ENCODE measurements around the gene DUOXA1.
"Not testable (repeated sequence)": the region's sequence is repeated elsewhere in the genome, so short reads cannot be mapped to it uniquely, and the experiment has no call there.

Gene DUOXA1

GRCh38 chr15:45112591-45113379 lies 16.9 kb downstream of the DUOXA1 start:
- DNase-seq (ENCODE audit: low read depth), result no peak

DNA sequence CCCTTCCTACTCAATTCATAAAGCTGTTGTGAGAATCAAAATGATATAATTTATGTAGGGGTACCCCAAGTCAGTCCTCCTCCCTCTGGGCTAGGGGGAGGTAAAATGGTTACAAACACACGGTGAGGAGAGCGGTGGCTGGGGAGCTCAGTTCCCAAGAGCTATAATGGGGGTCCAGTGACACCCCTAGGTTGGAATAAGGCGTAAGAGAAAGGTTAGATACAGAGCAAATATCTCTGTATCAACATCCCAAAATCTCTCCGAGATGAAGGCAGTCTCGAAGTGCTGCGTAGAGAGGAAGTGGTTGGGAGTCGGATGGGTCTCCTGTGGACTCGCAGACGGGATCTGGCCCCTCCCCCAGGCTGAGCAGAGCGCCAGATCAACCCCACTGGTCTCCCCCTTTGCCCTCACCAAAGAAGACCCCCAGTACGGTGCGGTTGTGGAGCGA lies 17.5 kb downstream of the DUOXA1 start:
- DNase-seq (ENCODE audit: low read depth), result no peak

DNA sequence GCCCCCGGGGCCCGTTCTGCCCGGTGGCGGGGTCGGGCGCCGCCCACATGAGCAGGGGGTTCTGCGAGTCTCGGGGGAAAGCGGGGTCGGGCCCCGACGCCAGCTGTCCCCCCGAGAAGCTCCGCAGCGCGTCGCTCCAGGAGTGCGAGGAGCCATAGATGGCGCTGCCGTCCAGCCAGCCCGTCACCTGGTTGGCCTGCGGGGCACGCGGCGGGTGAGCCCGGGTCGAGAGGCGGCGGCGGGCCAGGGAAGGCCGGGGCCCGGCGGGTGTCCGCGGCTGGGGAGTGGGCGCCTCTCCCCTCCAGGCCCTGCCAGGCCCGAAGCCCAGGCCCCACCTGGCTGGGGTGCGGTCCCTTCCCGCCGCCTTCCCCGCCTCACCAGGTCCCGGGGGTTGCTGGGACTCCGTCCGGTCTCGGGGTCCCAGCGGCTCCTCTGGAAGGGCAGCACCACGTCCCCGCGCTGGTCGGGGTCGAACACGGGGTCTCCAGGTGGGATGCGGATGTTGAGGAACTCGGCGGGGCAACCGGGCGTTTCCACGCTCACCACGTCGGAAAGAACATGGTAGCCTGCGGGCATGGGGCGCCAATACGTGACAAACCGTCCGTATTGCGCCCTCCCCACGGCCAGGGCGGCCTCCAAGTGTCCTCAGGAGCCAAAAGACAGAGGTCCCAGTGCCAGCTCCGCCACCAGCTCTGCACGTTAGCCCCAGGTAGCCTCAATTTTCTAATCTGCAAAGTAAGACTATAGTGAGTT lies 18.1 kb downstream of the DUOXA1 start:
- DNase-seq (ENCODE audit: low read depth), result no peak

- DNase-seq (ENCODE audit: low read depth), result no peak
Measured at GRCh38 chr15:45110256-45110820, 19.3 kb downstream of the DUOXA1 start.

GRCh38 chr15:45107941-45108630 lies 21.6 kb downstream of the DUOXA1 start:
- no peak for DNase-seq (ENCODE audit: low read depth)

GRCh38 chr15:45106002-45106790 lies 23.5 kb downstream of the DUOXA1 start:
- DNase-seq (ENCODE audit: low read depth), result no peak

DNA sequence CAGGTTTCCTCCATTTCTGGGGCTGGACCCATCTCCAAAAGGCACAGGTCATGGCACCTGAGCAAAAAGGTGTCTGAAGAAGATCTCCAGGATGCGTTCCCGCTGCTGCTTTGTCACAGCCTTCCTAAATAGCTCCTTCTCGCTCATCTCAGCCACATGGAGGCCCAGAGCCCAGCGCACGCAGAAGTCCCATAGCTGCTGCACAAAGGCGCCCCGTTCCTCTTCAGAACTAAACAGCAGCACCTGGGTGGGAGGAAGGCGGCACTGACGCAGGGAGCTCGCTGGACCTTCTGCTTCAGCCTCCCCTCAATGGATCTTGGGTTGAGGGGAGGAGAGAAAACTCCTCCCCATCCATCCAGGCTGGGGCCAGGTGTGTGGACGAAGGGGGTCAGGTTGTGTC lies 24.1 kb downstream of the DUOXA1 start:
- DNase-seq (ENCODE audit: low read depth), result no peak

DNA sequence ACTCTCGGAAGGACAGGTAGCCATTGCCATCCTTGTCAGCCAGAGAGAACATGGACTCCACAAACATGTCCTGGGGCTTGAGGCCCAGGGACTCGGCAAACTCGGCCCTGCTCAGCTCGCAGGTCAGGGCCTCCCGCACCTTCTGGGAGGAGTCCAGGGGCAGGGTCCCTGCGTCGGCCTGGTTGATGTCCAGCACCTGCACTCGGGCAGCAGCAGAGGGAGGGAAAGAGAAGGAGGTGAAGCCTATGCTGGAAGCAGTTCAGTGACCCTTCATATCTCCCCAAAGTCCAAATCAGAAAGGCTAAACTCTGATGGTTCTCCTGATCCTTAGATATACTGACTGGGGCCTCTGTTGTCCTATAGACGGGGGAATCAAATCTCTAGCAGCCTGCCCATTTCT lies 25.5 kb downstream of the DUOXA1 start:
- not testable (repeated sequence) for DNase-seq (ENCODE audit: low read depth)

DNA sequence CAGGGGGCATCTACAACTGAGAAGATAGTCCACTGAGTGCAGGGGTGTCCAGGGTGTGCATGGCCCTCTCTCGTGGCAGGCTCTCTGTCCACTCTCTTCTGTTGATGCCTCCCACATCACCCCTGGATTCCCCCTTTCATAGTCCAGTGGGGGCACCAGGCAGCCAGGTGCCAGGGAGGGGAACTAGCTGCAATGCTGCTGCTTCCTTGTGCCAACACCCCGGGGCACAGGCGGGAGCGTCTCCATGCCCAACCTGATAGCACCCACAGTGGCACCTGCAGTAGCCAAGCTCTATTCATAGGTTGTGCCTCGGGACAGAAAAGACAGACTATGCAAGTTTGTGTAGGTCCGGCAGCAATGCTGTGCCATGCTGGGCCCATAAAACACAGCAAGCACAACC lies 27.5 kb downstream of the DUOXA1 start:
- no peak for DNase-seq (ENCODE audit: low read depth)

DNA sequence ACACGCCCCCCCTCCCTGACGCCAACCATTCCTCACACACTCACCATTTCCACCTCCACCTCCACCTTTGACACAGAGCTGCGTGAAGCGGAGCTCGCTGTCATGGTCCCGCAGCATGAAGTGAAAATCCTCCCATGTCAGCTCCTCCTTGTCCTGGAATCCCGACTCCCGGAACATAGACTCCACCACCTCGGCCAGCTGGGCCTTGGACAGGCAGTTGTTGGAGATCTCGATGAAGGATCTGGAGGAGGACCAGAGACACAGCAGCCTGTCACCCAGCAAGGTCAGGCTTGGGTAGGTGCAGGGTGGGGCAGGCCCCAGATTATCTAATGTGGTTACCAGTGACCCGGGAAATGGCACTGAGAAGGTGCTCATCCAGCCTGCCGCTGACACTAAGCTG lies 27.9 kb downstream of the DUOXA1 start:
- no peak for DNase-seq (ENCODE audit: low read depth)

- DNase-seq (ENCODE audit: low read depth), result no peak
Measured at GRCh38 chr15:45100884-45101625, 28.6 kb downstream of the DUOXA1 start.

GRCh38 chr15:45099549-45100165 lies 30.0 kb downstream of the DUOXA1 start:
- DNase-seq (ENCODE audit: low read depth), result no peak

DNA sequence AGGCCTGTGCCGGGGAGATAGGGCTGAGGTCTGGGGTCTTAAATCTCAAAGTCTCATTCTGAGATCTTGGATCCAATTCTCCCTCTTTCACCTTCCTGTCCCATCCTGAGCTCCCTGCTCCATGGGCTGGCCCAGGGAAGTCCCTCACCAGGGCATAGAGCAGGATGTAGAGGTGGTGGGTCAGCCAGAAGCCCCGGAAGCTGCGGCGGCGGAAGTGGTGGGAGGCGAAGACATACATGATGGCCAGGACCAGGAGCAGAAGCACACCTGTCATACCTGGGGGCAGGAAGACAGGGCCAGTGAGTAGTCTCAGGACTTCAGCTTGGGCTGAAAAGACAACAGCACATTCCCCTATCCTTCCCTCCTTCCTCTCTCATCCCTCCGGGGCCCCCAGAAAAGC lies 32.2 kb downstream of the DUOXA1 start:
- DNase-seq (ENCODE audit: low read depth), result no peak

DNA sequence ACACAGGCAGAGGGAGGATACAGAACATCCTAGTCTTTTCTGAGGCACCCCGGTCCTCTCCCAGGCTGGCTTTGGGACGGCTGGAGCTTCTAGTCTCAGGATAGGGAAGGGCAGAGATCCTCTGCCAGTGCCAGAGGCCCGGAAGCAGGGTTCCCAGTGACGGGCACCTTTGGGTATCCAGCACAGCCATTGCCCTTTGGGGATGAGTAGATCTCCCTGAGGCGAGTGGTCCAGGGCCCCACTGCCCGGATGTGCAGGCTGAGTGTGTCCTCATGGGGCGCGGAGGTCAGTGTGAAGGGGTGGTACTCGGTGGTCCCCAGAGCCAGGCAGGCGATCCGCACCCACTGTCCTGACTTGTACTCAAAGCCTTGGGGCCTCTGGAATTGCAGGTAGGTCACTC lies 34.0 kb downstream of the DUOXA1 start:
- no peak for DNase-seq (ENCODE audit: low read depth)

DNA sequence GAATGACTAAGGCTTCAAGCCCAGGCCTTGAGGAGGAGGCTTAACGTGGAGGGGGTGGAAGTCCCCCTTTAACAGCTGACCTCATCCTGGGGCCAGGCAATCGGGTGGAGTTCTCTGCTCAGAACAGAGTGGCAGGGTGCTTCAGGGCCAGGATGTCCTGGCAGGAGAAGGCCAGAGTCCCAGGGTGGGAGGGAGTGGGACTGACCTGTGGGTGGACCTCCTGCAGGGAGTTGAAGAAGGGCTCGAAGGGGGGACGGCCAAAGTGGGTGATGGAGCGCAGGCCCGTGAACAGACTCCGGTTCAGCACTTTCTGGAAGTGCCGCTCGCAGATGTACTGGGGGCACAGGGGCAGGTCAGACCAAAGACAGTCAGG lies 35.3 kb downstream of the DUOXA1 start:
- no peak for DNase-seq (ENCODE audit: low read depth)

GRCh38 chr15:45093622-45094357 lies 35.9 kb downstream of the DUOXA1 start:
- DNase-seq (ENCODE audit: low read depth), result no peak

GRCh38 chr15:45093013-45093412 lies 36.7 kb downstream of the DUOXA1 start:
- DNase-seq (ENCODE audit: low read depth), result no peak

- no peak for DNase-seq (ENCODE audit: low read depth)
Measured at GRCh38 chr15:45091576-45091975, 38.1 kb downstream of the DUOXA1 start.

GRCh38 chr15:45091161-45091560 lies 38.5 kb downstream of the DUOXA1 start:
- DNase-seq (ENCODE audit: low read depth), result no peak

Data from activated T-helper 1 cell treated with Interleukin-2 at 50 U/mL for 16 hours (primary cell).